Measurements from ENCODE around the gene SDK1. TPM values are rescaled to one million over a fixed set of nuclear protein-coding genes. Genes with fewer than 3 reads are reported as not detected.

Gene SDK1
- polyA plus RNA-seq, 12 donors = 1.7 to 5.8 (median 2.8) TPM; not detected in 1

GRCh38 chr7:3986927-3987326 lies 685.9 kb downstream of the SDK1 start:
- no peak for DNase-seq

GRCh38 chr7:3987426-3987927 lies 686.4 kb downstream of the SDK1 start:
- DNase-seq = no peak

GRCh38 chr7:3989723-3990122 lies 688.7 kb downstream of the SDK1 start:
- DNase-seq = no peak

- no peak for DNase-seq
Measured at GRCh38 chr7:3991731-3992231, 690.7 kb downstream of the SDK1 start.

GRCh38 chr7:3992841-3993240 lies 691.8 kb downstream of the SDK1 start:
- no peak for DNase-seq

GRCh38 chr7:3994764-3995163 lies 693.7 kb downstream of the SDK1 start:
- DNase-seq = no peak

GRCh38 chr7:3995187-3995586 lies 694.1 kb downstream of the SDK1 start:
- DNase-seq = no peak

- DNase-seq = no peak
Measured at GRCh38 chr7:3998060-3998459, 697.0 kb downstream of the SDK1 start.

- DNase-seq = no peak
Measured at GRCh38 chr7:4000139-4000538, 699.1 kb downstream of the SDK1 start.

- DNase-seq = no peak
Measured at GRCh38 chr7:4000934-4001333, 699.9 kb downstream of the SDK1 start.

GRCh38 chr7:4001742-4002141 lies 700.7 kb downstream of the SDK1 start:
- DNase-seq = no peak

- DNase-seq = no peak
Measured at GRCh38 chr7:4003503-4003902, 702.5 kb downstream of the SDK1 start.

- no peak for DNase-seq
Measured at GRCh38 chr7:4006687-4007086, 705.6 kb downstream of the SDK1 start.

- no peak for DNase-seq
Measured at GRCh38 chr7:4009211-4010060, 708.4 kb downstream of the SDK1 start.

- no peak for DNase-seq
Measured at GRCh38 chr7:4010061-4010605, 709.1 kb downstream of the SDK1 start.

GRCh38 chr7:4010923-4011656 lies 710.0 kb downstream of the SDK1 start:
- DNase-seq = no peak

- no peak for DNase-seq
Measured at GRCh38 chr7:4013793-4014192, 712.7 kb downstream of the SDK1 start.

- no peak for DNase-seq
Measured at GRCh38 chr7:4014346-4015050, 713.4 kb downstream of the SDK1 start.

GRCh38 chr7:4015371-4015770 lies 714.3 kb downstream of the SDK1 start:
- no peak for DNase-seq

GRCh38 chr7:4015996-4016395 lies 714.9 kb downstream of the SDK1 start:
- DNase-seq = no peak

GRCh38 chr7:4017081-4017480 lies 716.0 kb downstream of the SDK1 start:
- DNase-seq = no peak

GRCh38 chr7:4017785-4018184 lies 716.7 kb downstream of the SDK1 start:
- DNase-seq = no peak

Data from muscle of arm (tissue), 12 donors.